GM21717 (cell line): ENCODE results near the gene SORCS2.

Experiments used
- ATAC-seq: cut with Tn5 transposase; IDR thresholded peaks from one replicate; pipeline ENCODE4 v1.9.1; 2021; ENCODE audit warnings: mild to moderate bottlenecking, moderate library complexity; ENCODE audit not compliant: unreplicated experiment

Gene SORCS2

GRCh38 chr4:7343950-7344349 lies 151.6 kb downstream of the SORCS2 start:
- ATAC-seq = no peak

DNA sequence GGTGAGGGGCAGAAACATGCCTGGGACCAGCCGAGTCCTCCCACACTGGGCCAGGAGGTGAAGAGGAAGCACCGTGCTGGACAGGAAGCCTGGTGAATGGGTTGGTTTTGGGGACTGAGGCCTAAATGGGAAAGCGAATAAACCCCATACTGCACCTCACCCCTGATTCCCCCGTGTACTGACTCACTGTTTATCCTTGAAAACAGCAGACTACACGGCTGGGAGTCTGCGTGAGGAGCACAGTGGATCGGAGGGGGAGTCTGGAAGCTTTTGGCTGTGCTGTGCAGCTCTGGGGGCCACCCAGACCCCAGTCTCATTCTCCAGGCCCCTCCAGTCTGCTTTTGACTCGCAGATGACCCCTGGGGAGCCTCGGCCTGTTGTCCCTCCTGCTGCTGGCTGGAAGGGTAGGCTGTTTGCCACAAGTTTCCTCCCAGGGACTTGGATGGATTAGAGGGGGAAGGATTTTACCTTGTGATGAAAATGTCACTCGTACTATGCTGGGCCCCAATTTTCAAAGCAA lies 152.4 kb downstream of the SORCS2 start:
- no peak for ATAC-seq

DNA sequence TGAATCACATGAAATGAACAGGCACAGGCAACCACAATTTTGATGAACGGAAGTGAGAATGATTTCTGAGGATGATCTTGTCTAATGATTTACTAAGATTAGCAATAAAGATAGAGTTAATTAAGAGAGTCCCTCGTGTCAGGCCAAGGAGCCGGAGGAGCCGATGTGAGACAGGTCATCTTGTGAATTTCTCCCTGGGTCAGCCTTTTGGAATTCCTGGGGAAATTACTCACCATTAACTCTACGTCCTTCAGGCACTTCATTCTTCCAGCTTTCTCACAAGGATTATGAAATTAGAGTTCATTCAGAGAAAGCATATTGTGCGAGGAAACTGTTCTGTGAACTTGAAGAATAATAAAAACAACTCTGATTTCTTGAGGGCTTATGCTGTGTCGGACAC lies 155.6 kb downstream of the SORCS2 start:
- no peak for ATAC-seq

DNA sequence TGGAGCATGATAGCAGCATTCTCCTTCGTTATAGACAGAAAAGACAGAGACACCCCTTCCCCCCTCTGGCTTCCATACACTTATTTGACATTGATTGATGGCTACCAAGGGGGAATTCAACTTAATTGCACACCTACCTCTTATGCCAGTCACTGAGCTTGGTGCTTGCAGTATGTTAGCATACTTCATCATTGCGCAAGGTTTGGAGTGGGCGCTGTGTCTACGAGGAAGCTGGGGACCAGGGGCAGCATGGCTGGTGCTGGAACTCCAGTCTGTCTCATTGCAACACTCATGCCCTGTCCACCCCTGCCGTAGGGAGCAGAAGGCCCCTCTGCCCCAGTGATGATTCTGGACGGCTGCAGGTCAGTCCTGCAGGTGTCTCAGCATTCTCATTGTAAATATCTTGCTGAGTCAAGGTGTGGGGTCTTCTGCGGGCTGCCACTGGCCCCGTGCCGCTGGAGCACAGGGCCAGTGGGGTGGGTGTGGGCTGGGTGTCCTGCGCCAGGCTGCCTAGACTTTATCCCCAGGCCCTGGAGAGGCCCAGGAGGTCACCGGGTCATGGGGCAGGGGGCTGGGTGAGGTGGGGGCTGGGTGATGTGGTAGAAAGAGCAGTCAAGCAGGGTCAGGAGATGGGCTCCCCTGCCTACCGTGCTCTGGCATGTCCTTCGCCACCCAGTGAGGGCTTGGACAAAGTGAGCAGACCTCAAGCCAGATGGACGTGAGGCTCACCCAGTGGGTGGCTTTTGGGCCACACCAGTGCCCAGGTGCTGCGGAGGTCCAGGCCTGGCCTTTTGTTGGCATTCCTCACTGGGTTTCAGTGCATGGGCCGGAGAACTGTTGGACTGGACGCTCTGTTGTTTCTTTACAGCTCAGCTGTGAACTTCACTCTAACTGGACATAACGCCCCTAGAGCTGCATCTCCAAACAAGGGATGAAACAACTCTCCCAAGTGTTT lies 156.9 kb downstream of the SORCS2 start:
- no peak for ATAC-seq

DNA sequence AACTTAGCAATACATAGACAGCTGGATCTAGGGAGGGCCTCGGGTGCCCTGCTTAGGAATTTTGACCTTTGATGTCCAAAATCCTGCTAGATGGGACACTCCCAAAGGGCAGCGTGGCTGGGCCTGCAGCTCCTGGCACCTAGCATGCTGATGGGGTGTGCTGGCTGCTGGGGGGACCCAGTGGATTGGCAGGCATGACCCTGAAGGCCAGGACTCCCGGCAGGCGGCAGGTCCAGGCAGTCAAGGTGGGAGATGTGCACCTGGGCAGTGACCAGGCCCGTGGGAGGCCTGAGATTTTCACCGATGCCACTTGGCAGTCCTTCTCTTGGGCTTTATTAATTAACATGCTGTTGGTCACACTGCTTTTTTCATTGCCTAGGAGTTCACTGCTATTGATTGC lies 158.1 kb downstream of the SORCS2 start:
- no peak for ATAC-seq

- no peak for ATAC-seq
These were observed 158.7 kb downstream of the SORCS2 start for GRCh38 chr4:7351014-7351413.

DNA sequence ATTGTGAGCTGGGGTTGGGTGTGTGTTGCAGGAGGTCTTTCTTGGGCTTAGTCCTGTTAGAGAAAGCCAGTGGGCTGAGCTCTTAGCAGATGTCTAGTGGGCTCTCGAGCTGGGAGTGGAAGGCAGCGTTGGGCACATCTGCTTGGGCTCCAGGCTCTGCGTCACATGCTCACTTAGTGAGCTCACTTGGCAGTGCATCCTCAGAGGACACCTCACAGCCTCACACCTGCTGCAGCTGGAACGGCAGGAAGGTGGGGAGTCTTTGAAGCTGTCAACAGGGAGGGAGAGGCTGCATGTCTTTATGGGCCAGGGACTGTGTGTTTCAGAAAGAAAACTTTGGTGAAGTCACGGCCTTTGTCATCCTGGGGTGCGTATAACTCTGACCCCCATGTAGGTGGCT lies 160.1 kb downstream of the SORCS2 start:
- ATAC-seq = no peak

DNA sequence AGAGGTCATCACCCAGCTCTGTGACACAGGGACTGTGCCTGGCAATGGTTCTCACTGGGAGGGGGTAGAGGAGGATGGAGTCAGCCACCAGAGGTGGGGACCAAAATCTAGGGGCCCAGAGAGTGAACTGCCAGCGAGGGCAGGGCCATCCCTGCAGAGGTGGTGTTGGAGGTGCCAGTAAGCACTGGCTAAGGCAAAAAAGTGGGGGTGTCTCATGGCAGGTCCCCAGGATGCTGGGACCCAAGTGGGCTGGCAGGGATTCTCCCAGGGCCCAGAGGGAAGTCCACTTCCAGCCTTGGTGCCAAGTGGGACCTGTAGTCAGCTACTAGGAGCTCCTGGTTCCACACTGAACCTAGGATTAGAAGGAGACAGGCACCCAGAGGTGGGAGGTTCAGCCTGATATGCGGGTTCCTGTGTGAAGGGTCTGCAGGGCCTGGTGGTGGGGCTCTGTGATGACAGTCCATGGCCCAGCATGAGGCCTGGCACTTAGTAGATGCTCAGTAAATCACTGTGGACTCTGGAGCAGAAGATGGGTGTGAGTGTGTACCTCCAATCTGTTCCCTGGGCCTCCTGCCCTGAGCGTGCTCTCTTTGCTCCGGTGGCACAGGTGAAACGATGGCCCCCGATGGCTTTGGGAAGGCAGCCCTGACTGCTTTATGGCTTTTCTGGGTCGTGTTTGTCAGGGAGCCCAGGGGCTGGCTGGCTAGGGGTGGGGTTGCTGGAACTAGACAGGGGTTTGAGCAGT lies 160.9 kb downstream of the SORCS2 start:
- ATAC-seq = no peak

- no peak for ATAC-seq
These were observed 161.7 kb downstream of the SORCS2 start for GRCh38 chr4:7353846-7354610.

DNA sequence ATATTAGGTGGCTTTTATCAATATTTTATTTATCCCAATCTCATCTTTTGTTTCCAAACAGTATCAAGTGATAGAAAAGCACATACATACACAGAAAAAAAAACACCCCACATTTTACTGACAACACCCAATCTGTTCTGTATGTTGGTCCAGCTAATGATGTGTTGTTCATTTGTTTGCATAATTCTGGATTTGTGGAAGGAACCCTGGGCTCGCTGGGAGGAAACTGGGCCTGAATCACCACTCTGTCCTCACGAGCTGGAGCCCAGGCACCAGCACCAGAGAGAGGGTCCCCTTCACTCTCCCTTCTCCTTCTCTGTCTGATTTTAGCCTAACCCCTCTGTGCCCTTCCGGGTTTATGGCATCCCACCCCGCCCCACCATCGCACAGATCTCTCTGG lies 162.6 kb downstream of the SORCS2 start:
- no peak for ATAC-seq

- ATAC-seq = no peak
These were observed 163.5 kb downstream of the SORCS2 start for GRCh38 chr4:7355795-7356194.

DNA sequence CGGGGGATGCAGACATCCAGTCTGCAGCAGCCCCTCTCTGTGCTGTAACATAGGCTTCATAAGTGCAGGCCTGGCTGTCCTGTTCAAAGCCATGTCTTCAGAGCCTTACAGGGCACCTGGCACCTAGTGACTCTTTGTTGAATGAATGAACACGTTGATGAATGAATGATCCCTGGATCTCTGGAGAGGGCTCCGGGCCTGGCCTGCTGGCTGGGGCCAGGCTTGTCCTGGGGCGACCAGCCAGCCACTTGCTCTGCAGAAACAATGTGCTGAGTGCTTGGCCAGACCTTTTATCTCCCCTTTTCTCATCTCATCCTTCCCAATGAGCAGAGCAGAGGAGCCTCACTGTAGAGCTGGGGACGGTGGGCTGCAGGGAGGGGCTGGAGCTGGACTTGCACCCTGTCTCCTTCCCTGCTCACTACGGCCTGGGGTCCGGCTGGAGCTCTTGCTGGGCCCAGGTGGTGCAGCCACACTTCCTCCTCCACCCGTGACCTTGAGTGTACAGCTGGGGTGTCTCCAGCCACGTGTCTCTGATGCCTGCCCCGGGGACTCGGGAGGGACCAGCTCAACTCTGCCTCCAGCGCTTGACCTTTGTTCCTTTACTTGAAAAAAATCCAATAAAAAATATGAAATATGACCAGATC lies 164.5 kb downstream of the SORCS2 start:
- no peak for ATAC-seq

DNA sequence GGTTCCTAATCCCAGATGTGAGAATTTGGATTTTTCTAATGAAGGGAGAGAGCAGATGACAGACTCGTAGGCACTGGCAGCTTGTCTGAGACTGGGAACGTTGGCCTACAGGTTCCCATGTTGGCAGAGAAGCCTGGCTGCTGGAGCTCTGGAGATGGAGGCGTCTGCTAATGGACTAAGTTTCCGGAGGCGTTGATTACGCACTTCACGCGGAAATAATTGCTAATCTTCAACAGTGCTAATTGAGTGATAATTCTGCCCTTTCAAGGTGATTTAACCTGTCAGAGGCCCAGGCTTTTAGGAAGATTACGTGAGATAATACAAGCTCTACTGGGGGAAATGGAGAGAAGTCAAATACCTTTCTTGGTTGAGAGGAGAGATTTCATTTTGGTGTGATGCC lies 165.0 kb downstream of the SORCS2 start:
- ATAC-seq = no peak

DNA sequence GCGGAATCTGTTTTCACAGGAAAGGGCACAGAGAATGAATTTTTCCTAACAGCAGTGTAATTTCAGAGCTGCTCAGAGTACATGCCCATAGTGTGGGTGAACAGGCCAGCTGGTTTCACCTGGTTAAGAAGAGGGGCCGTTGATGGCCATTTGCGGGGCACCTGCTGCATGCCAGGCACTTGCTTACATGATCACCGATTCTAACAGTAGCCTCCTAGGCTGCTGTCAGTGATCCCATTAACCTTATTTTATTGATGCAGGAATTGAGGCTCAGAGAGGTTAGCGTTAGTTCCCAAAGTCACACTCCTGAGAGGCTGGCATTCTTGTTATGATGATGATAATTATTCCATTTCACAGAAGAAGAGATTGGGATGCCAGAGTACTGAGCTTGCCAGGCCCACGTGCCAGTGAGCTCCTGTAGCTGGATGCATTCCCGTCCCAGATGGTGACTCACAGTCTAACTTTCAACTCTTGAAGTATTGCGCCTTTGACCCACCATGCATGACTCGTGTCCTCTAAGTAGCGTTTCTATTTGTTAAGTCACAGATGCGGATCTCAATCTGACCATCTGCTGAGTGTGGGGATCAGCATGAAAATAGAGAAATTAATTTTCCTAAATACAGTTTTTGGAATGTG lies 165.9 kb downstream of the SORCS2 start:
- ATAC-seq = no peak

DNA sequence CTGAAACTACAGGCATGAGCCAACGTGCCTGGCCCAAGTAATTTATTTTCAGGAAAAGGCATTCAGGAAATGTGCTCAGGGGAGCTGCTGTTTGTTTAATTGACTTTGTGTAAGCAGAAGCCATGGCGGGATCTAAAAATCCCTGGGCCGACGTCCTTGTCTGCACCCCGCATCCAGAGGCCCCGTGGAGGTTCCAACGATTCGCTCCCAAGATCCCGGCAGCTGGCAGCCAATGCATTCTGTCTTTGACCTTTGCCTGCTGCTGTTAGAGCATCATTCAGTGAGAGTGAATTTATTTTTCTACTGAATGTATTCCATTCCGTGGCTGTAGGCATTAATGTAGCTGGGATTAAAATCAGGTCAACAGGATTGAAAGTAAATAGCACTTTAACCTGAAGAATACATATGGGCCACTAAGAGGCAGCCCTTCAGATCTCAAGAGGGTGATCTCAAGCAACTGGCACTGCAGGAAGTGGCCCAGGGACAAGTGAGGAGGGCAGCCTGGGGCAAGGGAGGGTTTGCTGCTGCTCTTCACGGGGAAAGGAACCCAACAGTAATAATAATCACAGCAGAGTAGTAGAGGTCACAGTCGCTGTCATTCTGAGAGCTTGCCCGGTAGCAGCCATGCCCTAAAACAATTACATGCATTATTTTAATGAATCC lies 167.2 kb downstream of the SORCS2 start:
- no peak for ATAC-seq

GRCh38 chr4:7360806-7361205 lies 168.5 kb downstream of the SORCS2 start:
- no peak for ATAC-seq

- ATAC-seq = no peak
These were observed 169.1 kb downstream of the SORCS2 start for GRCh38 chr4:7361280-7361895.

DNA sequence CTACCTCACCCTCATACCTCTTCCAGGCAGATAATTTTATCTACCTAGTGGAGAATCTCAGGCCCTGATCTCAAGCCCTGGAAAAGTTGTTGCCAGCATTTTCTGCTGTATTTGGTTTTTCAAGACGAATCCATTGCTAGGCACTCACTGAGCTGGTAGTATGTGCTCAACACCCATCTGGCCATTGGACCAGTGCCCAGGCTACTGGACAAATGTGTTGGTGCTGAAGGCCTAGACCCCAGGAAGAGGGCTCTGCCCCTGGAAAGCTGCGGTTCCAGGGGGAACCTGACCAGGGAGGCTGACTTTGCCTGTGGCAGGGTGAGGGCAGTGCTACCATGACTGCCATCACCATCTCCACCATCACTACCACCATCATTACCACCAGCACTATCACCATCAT lies 170.0 kb downstream of the SORCS2 start:
- no peak for ATAC-seq

DNA sequence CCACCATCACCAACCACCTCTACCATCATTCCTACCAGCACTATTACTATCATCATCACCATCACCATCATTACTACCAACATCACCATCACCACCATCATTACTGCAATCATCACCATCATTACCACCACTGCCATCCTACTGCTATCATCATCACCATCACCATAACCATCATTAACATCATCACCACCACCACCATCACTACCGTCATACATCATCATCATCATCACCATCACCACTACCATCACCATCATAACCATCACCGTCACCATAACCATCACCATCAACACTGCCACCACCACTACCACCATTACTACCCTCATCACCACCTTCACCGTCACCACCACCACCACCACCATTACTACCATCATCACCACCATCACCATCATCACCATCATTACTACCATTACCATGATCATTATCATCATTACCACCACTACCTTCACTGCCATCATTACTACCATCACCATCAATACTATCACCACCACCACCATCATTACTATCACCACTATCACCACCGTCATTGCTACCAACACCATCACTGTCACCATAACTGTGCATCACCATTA lies 170.6 kb downstream of the SORCS2 start:
- no peak for ATAC-seq
